DMS 273 (cell line): Measurements from ENCODE around the gene GPNMB.
"Not testable (repeated sequence)": the region's sequence is repeated elsewhere in the genome, so short reads cannot be mapped to it uniquely, and the experiment has no call there.

Experiments used
- DNase-seq: peaks from one replicate; lab custom pipeline; 2025; ENCODE audit not compliant: unreplicated experiment; lab: John Stamatoyannopoulos, UW

The GPNMB gene

DNA sequence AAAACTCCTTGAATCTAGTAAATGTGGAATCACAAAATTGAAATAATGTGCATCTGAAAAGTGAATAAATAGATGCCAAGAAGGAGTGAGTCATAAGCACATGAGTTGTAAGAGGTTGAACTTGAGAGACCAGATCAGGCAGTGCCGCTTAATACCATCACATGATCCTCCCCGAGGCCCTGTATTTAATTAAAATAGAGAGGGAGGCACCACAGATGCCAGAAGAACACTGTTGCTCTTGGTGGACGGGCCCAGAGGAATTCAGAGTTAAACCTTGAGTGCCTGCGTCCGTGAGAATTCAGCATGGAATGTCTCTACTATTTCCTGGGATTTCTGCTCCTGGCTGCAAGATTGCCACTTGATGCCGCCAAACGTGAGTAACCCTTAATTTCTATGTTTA, at the start of gene GPNMB:
GPNMB (plus strand) TSS at position 221 of the 400 bp plus-strand sequence; CDS start at position 304, 83 bp downstream.
- peak; percentile 29 for DNase-seq

DNA sequence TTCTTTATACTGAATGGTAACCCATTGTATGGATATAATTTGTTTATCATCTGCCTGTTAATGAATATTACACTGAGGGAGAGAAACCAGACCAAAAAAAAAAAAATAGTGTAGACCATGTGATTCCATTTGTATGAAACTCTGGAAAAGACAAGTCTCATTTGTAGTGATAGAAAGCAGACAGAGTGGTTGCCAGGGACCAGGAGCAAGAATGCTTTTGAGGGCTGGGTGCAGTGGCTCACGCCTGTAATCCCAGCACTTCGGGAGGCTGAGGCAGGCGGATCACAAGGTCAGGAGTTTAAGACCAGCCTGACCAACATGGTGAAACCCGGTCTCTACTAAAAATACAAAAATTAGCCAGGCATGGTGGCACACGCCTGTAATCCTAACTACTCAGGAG, 48.8 kb upstream of the GPNMB start:
- DNase-seq = not testable (repeated sequence)

DNA sequence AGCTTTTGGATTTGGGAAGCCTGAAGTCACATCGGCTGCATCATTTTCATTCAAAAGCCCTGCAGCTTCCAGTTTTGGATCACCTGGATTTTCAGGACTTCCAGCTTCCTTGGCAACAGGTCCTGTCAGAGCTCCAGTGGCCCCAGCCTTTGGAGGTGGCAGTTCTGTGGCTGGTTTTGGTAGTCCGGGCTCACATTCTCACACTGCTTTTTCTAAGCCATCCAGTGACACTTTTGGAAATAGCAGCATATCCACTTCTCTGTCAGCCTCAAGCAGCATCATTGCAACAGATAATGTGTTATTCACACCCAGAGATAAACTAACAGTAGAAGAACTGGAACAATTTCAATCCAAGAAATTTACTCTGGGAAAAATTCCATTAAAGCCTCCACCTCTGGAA, 46.2 kb upstream of the GPNMB start:
- DNase-seq = no peak

DNA sequence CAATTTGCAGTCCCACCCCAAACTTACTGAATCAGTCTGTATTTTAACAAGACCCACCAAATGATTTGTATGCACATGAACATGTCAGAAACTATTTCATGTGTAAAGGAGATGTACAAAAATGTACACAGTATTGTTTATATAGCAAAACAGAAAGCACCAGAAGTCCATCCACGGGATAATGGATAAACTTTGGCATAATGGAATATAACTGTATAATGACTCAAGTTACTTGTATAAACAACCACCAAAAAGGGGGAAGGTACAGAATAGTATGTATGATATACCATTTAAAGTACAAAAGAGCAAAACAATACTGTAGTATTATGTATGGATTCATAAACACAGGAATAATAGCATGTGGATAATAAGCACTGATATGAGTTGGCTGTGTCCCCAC, 42.3 kb upstream of the GPNMB start:
- no peak for DNase-seq

DNA sequence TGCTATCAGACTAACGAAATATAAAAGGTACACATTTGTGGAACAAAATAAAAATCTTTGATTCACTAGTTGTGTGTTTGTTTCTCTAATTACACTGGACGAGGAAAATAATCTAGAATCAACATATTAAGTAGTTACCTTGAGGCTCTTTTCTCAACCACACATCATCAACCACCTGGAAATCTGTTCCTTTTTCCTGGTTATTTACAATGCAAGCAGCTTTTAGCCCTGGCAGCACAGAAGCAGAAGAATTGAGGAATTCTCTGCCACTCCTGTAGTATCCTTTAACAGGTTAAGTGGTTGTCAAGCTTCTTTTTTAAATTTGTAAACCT, 41.0 kb upstream of the GPNMB start:
- DNase-seq = no peak

DNA sequence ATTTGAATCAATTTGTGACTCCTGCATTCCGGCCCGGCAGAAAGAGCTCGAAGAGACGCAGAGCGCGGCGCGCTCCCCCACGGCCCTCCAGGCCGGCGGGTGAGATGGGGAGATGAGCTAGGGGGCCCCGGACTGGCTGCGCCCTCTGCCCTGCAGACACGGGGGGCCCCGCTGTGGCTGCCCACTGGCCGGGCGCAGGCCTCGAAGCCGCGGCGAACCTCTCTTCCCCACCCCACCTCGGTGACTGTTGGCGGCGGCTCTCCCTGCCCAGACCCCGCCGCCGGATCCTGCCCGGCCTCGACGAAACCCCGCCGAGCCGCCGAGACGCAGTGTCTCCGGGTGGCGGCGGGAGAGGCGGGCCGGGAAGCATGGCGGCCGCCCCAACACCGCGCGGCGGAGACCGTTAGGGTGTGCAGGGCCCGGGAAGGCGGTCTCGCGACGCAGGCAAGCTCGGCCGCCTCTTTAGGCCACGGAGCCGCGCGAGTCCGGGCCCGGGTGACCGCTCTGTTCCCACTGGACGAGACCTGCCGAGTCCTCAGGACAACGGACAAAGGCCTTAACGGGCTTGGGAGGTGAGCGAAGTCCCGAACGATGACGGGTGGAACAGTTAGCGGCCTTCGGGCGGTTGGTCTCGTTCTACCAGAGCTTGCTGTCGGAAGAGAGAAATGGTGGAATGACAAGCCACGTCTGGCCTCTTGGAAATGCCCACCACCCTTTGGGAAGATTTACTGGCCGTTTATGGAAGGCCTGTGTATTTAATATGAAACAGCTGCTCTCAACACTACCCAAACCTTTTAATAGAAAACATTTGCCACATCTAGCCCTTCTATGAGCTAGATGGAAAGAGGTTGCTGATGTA, 40.4 kb upstream of the GPNMB start:
- DNase-seq = no peak

DNA sequence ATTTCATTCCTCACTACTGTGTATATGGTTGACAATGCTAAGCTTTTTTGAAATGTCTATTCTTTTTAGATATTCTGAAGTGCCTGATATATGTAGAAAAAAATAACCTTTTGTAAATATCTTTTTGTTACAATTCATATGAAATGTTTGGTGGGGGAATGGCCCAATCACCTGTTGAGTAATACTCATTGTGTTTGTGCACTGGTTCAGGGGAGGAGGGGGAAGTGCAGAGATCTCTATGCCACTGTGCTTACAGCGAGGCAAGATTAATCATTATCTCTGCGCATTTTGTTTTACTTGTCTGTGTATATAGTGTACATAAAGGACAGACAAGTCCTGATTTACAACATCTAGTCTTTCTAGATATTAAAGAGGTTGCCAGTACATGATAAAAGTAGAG, 39.6 kb upstream of the GPNMB start:
- no peak for DNase-seq

DNA sequence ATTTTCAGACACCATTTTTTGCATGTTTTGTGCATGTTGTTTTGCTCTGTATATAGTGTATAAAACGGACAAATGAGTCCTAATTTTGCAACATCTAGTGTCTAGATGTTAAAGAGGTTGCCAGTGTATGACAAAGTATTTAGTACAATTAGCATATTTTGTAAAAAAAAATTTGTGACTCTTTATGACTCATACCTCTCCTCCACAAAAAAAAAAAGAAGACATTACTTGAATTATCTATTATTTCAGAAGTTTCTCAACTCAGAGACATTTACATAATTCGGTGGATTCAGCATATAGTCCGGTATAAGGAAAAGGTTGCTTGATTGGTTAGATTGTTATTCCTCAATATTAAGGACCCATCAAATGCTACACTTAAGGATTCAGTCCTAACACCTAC, 38.7 kb upstream of the GPNMB start:
- DNase-seq = no peak

DNA sequence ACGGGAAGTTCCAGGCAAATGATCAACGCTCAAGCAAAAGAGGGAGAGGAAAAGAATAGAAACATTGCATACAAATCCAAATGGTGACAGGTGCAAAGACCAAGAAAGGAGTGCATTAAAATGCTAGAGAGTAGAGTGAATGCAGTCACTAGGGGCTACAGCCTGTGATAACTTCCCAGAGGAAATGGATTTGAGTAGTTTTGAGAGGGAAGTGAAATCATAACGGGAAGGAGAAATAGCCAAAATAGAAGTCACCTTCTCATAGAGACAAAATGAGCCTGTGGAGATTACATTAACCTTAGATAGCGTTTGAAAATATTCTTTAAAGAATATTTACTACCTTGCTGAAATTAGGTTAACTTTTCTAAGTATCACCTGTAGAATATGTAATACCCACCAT, 38.3 kb upstream of the GPNMB start:
- DNase-seq = no peak

DNA sequence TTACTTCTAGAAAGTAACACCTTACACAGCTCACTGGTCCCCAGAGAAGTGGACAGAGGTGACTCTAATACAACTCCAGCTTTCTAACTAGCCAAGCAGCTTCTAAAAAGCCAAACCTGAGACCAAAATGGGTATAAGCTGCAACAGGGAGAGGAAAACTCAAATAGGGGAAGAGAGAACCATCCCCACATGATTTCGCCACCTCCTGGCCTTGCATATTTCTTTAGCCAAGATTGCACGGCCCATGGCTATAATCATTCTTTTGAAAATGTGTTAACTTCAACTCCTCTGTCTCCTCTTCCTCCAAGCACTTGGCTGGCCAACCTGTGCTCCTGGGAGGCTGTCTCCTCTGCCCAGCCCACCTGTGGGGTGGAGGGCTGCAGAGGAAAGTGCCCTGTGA, 36.1 kb upstream of the GPNMB start:
- DNase-seq = no peak

DNA sequence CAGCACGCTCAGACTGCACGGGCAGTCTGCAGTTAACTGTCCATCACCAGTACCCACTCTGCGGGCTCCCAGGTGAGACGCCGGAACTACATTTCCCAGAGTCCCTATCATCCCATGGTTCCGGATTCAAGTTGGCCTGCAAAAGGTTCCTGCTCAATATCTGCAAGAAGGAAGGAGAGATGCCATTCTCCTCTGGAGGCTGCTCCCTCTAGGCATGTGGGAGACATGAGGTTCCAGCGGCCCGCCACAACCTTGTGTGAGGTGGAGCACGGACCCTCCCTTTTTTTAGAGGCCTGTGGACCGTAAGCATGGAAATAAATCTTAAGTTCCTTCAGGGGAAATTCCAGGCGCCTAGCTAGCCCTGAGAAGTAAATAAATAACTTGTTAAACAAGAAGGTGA, 35.0 kb upstream of the GPNMB start:
- DNase-seq = no peak

DNA sequence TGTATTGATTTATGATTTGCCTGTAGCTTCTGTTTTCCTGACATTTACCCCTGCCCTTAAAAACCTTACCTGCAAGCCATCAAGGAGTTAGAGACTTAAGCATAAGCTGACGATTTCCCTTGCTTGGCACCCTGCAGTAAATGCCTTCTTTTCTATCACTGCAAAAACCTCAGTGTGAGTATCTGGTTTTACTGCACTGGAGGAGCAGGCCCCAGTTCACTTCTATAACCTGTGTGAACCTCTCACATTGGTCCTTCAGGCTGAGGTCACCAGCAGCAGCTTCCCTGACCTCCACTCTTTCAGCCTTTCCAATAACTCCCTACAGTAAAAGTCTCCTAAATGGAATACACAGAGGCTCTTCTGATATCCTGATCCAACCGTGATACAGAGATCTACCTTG, 34.2 kb upstream of the GPNMB start:
- no peak for DNase-seq

DNA sequence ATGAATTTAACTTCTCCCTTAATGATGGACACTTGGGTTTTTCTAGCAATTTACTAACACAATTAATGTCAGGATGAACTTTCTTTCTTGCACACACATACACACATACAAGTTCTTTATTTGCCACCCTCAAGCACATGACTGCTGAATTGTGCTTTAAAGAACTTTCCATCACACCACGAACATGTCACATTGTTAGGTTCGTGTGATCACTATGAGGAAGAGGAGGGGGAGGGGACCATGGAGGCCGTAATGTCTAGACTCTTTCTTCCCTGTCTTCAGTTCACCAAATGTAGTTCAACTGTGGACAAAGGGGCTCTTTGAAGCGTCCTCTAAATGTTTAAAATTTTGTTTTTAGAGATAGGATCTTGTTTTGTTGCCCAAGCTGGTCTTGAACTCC, 33.7 kb upstream of the GPNMB start:
- DNase-seq = no peak

DNA sequence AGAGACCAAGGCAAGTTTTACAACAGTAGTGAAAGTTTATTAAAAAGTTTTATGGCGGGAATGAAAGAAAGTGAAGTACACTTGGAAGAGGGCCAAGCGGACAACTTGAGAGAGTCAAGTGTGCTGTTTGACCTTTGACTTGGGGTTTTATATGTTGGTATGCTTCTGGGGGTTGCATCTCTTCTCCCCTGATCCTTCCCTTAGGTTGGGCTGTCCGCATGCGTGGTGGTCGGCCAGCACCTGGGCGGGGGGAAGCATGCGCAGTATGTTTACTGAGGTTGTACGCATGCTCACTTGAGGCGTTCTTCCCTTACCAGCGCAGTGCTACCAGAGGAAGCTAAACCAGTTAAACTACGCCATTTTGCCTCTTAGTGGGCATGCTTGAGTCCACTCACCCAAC, 32.8 kb upstream of the GPNMB start:
- DNase-seq = no peak

DNA sequence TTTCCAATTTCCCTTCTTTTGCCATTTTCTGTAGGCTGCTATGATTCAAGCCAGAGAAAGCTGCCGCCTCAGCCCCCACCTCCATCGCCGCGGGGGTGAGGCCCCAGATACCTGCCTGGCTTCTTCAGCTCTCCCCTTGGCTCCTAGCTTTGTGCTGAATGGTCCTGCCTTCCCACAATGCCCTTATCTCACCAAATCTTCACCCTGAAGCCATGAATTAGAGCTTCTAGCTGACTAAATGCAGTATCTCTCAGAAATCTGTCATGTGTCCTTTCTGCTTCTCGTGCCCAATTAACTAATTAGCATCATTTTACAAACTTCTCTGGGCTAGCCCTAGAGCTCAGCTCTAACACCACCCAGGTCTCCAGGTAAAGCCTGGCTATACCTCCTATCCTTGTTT, 32.2 kb upstream of the GPNMB start:
- no peak for DNase-seq

DNA sequence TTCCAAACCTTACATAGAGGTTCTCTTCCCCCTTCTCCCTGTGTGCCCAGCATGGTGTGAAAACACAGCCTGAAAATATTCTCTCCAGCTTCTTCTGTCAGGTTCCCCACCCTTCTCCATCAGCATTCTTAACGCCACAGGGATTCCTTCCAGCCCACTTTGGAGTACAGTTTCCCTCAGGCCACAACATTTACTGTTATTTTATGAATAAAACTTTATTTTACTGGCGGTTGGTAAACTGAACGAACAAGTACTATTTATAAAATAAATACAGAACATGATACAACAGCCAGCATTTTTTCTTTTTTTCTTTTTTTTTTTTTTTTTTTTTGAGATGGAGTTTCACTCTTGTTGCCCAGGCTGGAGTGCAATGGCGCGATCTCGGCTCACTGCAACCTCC, 31.6 kb upstream of the GPNMB start:
- no peak for DNase-seq

DNA sequence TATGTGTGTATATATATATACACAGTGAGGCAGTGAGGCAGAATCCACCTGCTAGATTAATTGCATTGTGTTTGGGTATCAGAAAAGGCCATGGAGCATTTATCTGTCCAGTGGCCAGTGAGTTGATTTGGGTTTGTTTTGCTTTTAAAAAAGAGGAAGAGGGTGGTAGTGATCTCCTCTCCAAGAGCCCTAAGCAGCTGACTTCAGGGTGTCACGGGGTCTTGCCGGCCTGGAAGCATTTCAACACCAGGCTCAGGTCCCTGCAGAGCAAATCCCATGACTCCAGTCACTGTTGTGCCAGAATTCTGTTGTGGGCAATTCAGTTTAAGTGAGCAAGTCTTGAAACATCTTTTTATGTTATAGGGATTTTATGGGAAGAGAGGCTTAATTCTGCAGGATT, 30.6 kb upstream of the GPNMB start:
- DNase-seq = no peak

DNA sequence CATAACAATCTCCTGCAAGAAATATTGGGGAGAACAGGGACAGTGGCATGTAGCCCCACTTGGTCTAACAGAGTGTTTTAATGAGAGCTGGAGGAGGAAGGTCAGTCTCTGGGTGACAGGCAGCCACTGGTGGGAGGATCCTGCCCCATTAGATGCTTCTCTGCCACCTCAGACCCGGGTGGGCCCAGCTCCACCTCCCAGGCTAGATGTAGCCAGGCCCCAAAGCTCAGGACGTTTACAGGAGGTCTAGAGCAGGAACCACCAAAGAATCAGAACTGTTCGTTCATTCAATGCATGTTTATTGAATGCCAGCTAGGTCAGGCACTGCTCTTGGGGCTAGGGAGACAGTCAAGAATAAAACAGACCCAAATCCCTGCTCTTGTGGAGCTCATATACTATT, 28.4 kb upstream of the GPNMB start:
- no peak for DNase-seq

DNA sequence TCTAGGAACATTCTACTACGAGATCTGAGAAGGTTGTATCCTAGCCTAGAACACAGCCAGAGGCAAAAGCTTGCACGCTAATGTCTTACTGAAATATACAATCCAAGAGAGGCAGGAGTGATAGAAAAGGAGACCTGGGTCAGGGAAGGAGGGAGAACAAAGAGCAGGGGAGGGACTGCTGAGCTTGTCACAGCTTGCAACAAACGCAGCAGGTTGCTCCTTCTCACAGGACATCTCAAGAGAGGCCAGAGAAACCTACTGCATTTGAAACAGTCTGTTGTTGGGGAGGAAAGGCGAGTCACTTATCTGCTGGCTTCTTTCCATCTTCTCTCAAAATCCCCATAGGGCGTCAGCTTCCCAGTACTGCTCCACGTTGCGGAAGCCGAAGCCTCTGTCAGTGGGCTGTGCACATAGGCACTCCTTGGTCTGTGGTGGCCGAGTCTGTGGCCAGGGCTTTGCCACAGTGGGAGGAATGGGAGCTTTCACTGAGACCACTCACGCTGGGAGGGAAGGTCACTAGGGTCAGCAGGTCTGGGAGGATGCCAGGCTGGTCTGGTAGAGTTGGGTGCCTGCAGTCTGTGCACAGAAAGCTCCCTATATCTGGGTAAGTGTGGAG, 25.8 kb upstream of the GPNMB start:
- peak; percentile 22 for DNase-seq

DNA sequence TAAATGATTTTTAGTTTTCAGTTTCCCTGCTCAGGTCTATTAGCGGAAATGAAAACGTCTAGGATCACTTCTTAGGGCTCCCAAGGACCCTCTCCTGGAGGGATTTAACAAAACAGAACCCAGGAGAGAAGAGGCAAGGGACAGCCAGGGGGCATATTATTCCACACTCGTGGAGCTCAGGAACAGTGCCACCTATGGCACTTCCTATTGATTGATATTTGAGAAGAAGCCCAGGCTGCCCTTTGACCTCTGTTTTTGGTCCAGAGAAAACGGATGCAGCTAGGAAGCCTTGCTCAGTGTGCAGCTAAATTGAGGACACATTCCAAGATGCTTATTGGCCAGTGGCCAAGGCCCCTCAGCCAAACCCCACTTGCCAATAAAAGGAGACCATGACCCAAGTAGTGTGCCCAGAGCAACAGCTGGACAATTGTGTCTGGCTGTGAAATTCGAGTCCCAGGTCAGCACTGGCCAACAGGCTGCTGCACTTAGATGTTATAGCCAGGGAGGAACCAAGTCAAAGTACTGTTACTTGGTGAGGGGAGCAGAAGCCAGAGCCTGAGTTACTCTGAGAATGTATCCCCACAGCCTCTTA, 24.0 kb upstream of the GPNMB start:
- DNase-seq = peak; percentile 16

DNA sequence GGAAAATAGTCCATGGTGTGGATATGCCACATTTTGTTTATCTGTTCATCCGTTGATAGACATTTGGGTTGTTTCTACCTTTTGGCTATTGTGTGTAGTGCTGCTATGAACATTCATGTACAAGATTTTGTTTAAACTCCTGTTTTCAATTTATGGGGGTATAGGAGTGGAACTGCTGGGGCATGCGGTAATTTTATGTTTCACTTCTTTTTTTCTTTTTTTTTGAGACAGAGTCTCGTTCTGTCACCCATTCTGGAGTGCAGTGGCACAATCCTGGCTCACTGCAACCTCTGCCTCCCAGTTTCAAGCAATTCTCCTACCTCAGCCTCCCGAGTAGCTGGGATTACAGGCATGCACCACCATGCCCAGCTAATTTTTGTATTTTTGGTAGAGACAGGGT, 22.2 kb upstream of the GPNMB start:
- DNase-seq = not testable (repeated sequence)

DNA sequence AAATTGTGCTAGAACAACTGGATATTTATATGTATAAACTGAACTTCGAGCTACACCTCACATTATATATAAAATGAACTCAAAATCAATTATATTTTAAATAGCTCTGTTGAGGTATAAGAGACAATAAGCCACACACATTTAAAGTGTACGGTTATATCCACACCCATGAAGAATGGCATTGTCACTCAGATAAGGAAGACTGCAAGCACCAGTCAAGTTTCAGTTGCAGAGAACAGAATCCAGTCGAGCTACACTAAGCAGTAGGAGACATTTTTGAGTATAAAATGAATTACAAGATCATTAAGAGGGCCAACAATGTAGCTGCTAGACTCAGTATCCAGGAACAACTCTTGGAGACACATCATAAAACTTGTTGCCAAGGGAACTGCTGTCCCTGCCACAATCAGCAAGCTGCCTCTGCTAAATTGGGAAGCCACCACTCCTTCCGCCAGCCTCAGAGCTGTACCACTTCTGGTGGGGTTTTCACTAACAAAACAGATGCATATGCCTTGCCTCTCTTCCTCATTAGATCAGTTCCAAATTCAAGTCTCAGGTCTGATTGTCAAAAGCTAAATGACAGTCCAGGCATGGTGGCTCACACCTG, 19.6 kb upstream of the GPNMB start:
- DNase-seq = peak; percentile 18
